ENCODE measurements around the gene CCDC134. TPM values are rescaled to one million over a fixed set of nuclear protein-coding genes. Genes with fewer than 3 reads are reported as not detected.
A peak's percentile ranks its signal among the peaks of the same experiment; 100 is the strongest.

The CCDC134 gene
- total RNA-seq, 4 donors from 2014 or later = 7.0 to 10.8 (median 8.7) TPM

DNA sequence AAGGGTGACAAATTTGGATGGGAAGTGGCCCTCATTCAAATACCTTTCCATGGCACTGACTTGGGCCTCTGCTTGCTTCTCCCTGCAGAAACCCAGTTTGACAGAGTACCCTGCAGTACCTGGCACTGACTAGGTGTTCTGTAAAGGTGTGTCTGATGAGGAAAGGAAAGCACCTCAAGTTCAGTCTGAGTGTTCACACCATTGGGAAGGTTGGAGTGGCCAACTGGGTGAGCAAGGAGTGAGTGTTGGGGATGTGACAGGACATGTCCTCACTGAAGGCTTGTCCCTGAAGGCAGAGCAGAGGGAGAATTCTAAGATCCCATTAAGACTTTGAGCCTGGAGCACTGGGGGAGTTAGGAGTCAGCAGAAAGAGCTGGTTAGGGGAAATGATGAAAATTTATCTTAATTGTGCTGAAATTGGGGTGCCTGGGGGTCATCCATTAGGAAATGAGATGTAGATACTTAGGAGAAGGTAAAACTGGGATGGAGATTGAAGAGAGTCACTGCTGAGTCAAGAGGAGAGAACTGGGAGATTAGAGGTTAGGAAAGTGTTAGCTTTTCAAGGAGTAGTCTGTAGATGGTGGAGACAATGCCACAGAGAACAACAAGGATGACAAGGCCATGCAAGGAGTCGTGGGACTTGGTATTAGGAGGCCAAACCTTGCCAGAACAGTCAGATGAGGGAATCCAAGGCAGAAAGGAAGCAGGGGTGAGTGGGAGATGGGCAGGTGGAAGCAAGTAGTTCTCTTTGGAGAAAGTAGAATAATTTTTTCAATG, 38.6 kb downstream of the CCDC134 start:
- Histone ChIP-seq H3K4me3 (no peak overlapping the region), H3K9me3 (no peaks in the 10 kb centered on the region), H3K27ac (replicated peaks in 1 of 4) (no peak overlapping the region), H3K4me1 (peaks cover 22 to 69% (median 50%) of the 10 kb centered on the region in 4 donors), H3K27me3 (no peaks in the 10 kb centered on the region), H3K36me3 (peaks cover 5 to 20% (median 12%) of the 10 kb centered on the region in 4 donors)
- no peak for DNase-seq (ENCODE audit: extremely low spot score)
- no peak for TF ChIP-seq EP300 (IDR thresholded peaks at IDR 0.05)
- TF ChIP-seq, protein P1, sequence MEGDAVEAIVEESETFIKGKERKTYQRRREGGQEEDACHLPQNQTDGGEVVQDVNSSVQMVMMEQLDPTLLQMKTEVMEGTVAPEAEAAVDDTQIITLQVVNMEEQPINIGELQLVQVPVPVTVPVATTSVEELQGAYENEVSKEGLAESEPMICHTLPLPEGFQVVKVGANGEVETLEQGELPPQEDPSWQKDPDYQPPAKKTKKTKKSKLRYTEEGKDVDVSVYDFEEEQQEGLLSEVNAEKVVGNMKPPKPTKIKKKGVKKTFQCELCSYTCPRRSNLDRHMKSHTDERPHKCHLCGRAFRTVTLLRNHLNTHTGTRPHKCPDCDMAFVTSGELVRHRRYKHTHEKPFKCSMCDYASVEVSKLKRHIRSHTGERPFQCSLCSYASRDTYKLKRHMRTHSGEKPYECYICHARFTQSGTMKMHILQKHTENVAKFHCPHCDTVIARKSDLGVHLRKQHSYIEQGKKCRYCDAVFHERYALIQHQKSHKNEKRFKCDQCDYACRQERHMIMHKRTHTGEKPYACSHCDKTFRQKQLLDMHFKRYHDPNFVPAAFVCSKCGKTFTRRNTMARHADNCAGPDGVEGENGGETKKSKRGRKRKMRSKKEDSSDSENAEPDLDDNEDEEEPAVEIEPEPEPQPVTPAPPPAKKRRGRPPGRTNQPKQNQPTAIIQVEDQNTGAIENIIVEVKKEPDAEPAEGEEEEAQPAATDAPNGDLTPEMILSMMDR (IDR thresholded peaks at IDR 0.05) = no peak
- no peak for TF ChIP-seq POLR2A (IDR thresholded peaks at IDR 0.05; ENCODE audit: low read depth)
- no peak for TF ChIP-seq POLR2AphosphoS5 (IDR thresholded peaks at IDR 0.05)
- intact Hi-C loops (cut with DNase I) = loop anchor here (10.0 kb wide), 1 partner anchor 144 kb away; the partner anchor contains the start of gene MEI1
- 83% methylated on average over 1 of the region's 1 CpG for WGBS

DNA sequence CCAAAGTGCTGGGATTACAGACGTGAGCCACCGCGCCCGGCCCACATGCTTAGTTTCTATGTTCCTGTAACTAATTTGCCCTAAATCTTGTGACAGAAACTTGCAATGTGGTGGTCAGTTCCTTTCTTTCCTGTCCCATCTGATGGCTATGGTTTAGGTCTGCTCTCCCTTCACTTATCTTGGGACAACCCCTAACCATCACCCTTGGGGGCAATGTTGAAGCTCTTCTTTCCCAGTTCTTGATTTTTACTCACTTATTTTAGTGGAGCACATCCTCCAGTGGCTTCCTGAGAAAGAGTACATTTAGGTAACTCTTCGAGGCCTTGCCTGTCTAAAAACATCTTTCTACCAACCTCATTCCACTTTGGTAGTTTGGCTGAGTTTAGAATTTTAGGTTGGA, 39.7 kb downstream of the CCDC134 start:
- TF ChIP-seq POLR2AphosphoS5 (IDR thresholded peaks at IDR 0.05) = no peak
- no peak for DNase-seq (ENCODE audit: extremely low spot score)
- 91% methylated on average over 5 of the region's 5 CpGs for WGBS
- Histone ChIP-seq H3K4me1 (peaks cover 19 to 69% (median 53%) of the 10 kb centered on the region in 4 donors), H3K27ac (replicated peaks in 1 of 4) (no peak overlapping the region), H3K9me3 (no peaks in the 10 kb centered on the region), H3K27me3 (no peaks in the 10 kb centered on the region), H3K36me3 (peaks cover 5 to 20% (median 12%) of the 10 kb centered on the region in 4 donors), H3K4me3 (no peak overlapping the region)
- intact Hi-C loops (cut with DNase I) = no loop called here

DNA sequence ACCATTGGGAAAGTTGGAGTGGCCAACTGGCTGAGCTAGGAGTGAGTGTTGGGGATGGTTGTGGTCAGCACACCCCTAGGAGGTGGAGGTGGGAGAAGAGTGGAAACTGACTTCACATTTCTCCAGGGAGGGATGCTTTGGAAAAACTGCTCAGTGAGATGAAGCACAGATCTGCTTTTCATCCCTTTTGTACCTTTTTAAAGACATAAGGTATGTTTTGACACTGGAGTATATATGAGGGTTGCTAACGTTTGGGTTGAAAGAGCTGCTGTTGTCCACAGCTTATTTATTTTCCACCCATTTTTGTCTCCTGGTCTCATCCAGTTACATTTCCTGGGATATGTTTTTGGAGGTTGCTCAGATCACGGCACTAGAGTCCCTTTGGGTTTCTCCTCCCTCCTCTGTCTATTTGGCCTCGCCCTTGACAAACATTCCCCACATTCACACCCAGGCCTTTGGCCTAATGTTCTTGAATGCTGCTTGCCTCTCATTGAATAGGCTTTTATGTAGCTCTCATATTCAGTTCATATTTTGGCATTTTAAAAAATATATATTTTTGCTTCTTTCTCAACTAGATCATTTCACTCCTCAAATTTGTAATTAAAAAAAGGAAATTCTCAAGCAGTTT, 40.7 kb downstream of the CCDC134 start:
- H3K4me3 ChIP-seq = no peak overlapping the region
- H3K27me3 ChIP-seq = no peaks in the 10 kb centered on the region
- intact Hi-C loops (cut with DNase I) = no loop called here
- no peaks in the 10 kb centered on the region for H3K9me3 ChIP-seq
- WGBS = 46% methylated on average over 3 of the region's 3 CpGs
- no peak for DNase-seq (ENCODE audit: extremely low spot score)
- TF ChIP-seq, protein P1 (IDR thresholded peaks at IDR 0.05) = no peak
- no peak for TF ChIP-seq POLR2A (IDR thresholded peaks at IDR 0.05; ENCODE audit: low read depth)
- TF ChIP-seq POLR2AphosphoS5 (IDR thresholded peaks at IDR 0.05) = no peak
- H3K27ac ChIP-seq (replicated peaks in 1 of 4) = peak overlapping the region in 2 of 4 donors; percentile 24 to 26
- peaks cover 28 to 69% (median 58%) of the 10 kb centered on the region in 4 donors for H3K4me1 ChIP-seq
- H3K36me3 ChIP-seq = peaks cover 5 to 12% (median 7%) of the 10 kb centered on the region in 4 donors

DNA sequence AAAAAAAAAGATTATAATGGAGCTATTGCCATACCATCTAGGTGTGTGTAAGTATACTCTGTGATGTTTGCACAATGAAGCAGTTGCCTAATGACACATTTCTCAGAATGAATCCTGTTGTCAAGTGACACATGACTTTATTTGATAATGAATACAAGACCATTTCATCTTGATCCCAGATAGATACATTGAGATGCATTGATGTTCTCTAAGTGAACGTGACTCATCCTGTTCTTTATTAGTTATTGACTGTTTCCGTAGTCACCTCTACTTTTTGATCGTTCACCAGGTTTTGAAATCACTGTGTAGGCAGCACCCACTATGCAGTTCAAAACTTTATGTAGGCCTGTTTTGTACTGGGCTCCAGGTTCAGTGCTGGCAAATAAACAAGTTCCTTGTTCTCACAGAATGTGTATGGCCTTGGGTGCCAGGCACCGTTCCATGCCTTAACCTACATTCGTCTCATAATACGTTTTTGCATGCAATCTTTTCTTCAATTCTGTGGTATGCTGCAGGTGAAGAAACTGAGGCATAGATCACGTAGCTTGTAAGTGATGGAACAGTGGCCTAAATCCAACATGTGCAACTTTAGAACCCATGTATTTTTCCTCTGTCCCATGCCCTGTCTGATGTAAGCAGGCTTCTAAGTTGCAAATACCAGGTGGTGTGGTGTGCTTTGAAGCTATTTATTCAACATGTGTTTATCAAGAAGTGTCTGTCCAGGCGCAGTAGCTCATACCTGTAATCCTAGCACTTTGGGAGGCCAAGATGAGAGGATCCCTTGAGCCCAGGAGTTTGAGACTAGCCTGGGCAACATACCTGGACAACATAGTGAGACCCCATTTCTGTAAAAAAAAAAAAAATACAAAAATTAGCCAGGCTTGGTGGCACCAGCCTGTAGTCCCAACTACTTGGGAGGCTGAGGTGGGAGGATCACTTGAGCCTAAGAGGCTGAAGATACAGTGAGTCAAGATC, 42.8 kb downstream of the CCDC134 start:
- Histone ChIP-seq H3K27ac (replicated peaks in 1 of 4) (no peak overlapping the region), H3K4me3 (no peak overlapping the region), H3K36me3 (peaks cover 0 to 3% (median 0%) of the 10 kb centered on the region in 4 donors), H3K9me3 (no peaks in the 10 kb centered on the region), H3K27me3 (no peaks in the 10 kb centered on the region), H3K4me1 (peaks cover 36 to 78% (median 62%) of the 10 kb centered on the region in 4 donors)
- intact Hi-C loops (cut with DNase I) = no loop called here
- 95% methylated on average over 8 of the region's 8 CpGs for WGBS
- no peak for DNase-seq (ENCODE audit: extremely low spot score)
- TF ChIP-seq, protein P1 (IDR thresholded peaks at IDR 0.05) = no peak
- TF ChIP-seq POLR2AphosphoS5 (IDR thresholded peaks at IDR 0.05) (no peak), POLR2A (IDR thresholded peaks at IDR 0.05; ENCODE audit: low read depth) (no peak), EP300 (IDR thresholded peaks at IDR 0.05) (no peak)

Measured in esophagus muscularis mucosa (tissue), 4 donors.